Left forelimb (tissue), 1 donor: ENCODE measurements around the gene TASL.
"Not testable (repeated sequence)": the region's sequence is repeated elsewhere in the genome, so short reads cannot be mapped to it uniquely, and the experiment has no call there.

Experiments
- DNase-seq: peaks from one replicate; pipeline ENCODE4 v3.0.0-alpha.2; 2018; ENCODE audit warnings: low spot score

Gene TASL

DNA sequence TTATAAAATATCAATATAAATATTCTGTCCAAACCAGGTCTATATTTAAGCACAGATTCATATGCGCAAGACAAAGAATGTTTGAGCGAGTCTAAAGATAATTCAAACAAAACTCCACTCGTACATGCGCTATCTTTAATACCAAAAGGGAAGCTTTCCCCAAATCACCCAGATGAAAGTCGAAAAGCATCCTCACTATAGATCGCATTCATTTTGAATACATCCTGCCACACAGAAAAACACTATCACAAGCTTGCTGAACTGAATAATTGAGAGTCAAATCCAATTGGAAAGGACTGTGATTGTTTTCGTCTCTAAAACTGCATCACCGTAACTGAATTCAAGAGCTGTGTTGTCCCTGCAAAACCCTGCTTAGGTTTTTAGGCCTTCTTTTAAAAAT, 685 bp downstream of the TASL start:
- DNase-seq = no peak

GRCh38 chrX:30573125-30573524, 4.4 kb downstream of the TASL start:
- no peak for DNase-seq

DNA sequence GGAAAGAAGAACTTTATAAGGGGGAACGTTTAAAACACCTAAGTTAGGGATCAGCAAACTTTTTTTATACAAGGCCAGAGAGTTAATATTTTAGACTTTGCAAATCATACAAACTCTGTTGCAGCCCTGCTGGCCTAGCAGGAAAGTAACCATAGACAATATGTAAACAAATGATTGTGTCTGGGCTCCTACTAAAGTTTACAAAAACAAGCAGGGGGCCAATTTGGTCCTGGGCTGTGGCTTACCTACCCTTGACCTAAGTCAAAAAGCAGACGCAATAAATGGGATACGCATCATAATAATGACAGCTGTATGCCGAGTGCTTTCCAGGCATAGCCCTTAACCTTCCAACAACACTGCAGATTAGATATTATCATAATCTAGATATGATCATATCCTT, 4.9 kb downstream of the TASL start:
- DNase-seq = no peak

DNA sequence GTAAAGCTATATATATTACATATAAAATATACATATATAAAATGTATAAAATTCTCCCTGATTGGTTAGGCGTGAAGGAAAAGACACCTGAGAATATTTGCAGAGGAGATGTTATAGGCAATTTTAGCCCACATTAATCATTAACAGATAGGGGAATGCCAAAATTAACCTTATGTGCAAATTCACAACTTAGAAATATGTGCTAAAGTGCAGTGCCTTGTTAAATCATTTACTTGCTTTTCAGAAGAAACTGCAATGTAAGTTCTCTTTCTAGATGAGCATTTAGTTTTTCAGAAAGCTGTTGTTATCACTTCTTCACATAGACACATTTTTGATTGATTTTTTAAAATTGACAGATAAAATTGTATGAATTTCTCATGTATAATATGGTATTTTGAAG, 5.6 kb downstream of the TASL start:
- no peak for DNase-seq

- no peak for DNase-seq
Observed at GRCh38 chrX:30570505-30570904, 7.1 kb downstream of the TASL start.

DNA sequence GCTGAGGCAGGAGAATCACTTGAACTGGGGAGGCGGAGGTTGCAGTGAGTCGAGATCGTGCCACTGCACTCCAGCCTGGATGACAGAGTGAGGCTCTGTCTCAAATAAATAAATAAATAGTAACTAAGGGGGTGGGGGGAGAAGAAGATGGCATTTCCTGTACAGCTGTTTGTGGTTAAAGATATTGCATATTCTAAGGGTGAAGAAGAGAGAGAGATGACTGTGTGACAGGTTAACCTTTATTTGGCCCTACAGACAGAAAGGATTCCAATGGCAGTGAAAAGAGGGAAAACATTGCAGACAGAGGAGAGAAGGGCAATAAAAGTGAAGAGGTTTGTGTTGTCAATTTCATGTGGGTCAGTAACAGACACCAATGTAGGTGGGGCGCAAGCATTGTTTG, 9.4 kb downstream of the TASL start:
- DNase-seq = no peak

DNA sequence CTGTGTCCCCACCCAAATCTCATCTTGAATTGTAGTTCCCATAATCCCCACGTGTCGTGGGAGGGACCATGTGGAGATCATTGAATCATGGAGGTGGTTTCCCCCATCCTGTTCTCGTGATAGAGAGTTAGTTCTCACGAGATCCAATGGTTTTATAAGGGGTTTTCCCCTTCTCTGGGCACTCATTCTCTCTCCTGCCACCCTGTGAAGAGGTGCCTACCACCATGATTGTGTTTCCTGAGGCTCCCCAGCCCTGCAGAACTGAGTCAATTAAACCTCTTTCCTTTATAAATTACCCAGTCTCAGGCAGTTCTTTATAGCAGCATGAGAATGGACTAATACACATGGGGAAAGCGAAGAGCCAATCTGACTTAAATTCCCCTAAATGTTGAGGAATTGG, 14.5 kb downstream of the TASL start:
- DNase-seq = not testable (repeated sequence)

DNA sequence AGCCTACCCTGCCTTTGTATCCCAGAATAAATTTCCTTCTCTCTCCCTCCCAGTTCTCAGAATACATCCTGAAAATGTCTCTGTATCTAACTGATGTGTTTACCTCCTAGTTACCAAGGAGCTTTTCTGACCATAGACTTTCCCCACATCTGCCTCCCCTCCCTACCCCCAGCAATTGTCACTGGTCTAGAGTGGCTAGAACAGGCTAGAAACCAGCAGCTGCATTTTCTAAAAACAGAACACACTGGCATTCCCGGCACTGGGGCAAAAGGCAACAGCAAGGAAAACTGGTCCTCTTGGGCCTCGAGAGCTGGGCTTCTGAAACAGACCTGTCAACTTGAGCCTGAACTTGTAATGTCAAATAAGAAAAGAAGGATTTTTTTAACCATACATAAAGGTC, 16.4 kb downstream of the TASL start:
- DNase-seq = no peak

DNA sequence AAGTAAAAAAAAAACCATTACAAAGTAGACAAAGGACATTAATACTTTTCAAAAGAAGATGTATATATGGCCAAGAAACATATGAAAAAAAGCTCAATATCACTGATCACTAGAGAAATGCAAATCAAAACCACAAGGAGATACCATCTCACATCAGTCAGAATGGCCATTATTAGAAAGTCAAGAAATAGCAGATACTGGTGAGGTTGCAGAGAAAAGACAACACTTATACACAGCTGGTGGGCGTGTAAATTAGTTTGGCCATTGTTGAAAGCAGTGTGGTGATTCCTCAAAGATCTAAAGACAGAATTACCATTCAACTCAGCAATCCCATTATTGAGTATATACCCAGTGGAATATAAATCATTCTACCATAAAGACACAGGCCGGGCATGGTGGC, 39.3 kb downstream of the TASL start:
- no peak for DNase-seq

DNA sequence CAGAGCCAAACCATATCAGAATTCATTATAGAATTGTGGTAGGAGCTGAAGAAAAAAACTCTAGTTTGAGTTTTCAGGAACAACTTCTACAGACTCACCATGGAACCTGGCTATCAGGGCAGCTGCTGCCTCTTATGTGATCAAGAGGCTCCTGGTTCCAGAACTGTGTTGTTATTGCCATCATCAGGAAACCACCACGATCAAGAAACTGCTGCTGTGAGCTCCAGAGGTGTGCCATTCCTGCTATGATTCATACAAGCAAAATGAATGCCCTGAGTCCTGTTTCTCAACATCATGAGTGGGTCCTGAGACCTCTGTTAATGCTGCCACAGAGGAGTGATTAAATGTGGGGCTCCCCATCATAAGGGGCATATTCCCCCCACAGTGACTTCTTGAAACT, 43.7 kb downstream of the TASL start:
- DNase-seq = no peak

DNA sequence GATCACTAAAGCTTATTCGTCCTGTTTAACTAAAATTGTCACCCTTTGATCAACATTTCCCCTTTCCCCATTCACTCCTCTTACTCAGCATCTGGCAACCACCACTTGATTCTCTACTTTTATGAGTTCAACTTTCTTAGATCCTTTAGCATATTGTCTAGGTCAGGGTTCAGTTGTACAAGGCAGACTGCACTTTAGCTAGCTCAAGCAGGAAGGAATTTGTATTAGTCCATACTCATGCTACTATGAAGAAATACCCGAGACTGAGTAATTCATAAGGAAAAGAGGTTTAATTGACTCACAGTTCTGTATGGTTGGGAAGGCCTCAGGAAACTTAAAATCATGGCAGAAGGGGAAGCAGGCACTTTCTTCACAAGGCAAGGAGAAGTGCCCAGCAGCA, 44.3 kb downstream of the TASL start:
- no peak for DNase-seq

- no peak for DNase-seq
Observed at GRCh38 chrX:30530606-30531005, 47.0 kb downstream of the TASL start.

GRCh38 chrX:30525732-30526131, 51.8 kb downstream of the TASL start:
- DNase-seq = no peak

- DNase-seq = no peak
Observed at GRCh38 chrX:30521440-30522182, 56.0 kb downstream of the TASL start.

DNA sequence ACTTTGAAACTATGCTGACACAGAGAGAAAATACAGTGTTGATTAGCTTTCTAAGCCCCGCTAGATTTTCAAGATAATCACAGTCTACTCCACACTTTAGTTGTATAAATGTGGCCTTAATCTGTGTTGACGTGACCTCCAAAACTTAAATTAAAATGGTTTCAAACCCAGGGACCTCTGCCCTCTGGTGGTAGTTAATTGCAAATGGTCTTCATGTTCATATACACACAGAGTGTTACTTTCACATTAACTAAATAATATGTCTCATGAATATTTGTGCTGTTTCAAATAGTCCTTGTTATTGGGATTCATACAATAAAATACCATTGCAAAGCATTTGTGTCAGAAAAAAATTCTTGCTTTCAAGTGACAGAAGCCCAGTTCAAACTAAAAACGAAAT, 64.3 kb downstream of the TASL start:
- no peak for DNase-seq
